NCI-H526 treated with DMSO at 0.1 percent for 48 hours (cell line): Measurements from ENCODE around the gene MPRIP.

Experiments
- DNase-seq: peaks from one replicate; lab custom pipeline; 2025; lab: John Stamatoyannopoulos, UW

MPRIP gene

GRCh38 chr17:17070931-17071330 is 28.7 kb downstream of the MPRIP start:
- no peak for DNase-seq

GRCh38 chr17:17071531-17072360 is 29.5 kb downstream of the MPRIP start:
- no peak for DNase-seq

- no peak for DNase-seq
These were observed 30.3 kb downstream of the MPRIP start for GRCh38 chr17:17072546-17072945.

- no peak for DNase-seq
These were observed 30.8 kb downstream of the MPRIP start for GRCh38 chr17:17073030-17073564.

- DNase-seq, result no peak
These were observed 31.5 kb downstream of the MPRIP start for GRCh38 chr17:17073581-17074403.

GRCh38 chr17:17075125-17075781 is 33.0 kb downstream of the MPRIP start:
- no peak for DNase-seq

- no peak for DNase-seq
These were observed 33.8 kb downstream of the MPRIP start for GRCh38 chr17:17076066-17076465.

- DNase-seq, result no peak
These were observed 34.8 kb downstream of the MPRIP start for GRCh38 chr17:17077101-17077500.

GRCh38 chr17:17077861-17078732 is 35.8 kb downstream of the MPRIP start:
- DNase-seq, result no peak

GRCh38 chr17:17078832-17079231 is 36.6 kb downstream of the MPRIP start:
- no peak for DNase-seq

- no peak for DNase-seq
These were observed 37.1 kb downstream of the MPRIP start for GRCh38 chr17:17079336-17079735.

- no peak for DNase-seq
These were observed 37.5 kb downstream of the MPRIP start for GRCh38 chr17:17079761-17080160.

GRCh38 chr17:17080181-17080631 is 37.9 kb downstream of the MPRIP start:
- DNase-seq, result no peak

GRCh38 chr17:17080781-17081180 is 38.5 kb downstream of the MPRIP start:
- no peak for DNase-seq

GRCh38 chr17:17081304-17081940 is 39.2 kb downstream of the MPRIP start:
- no peak for DNase-seq

- DNase-seq, result no peak
These were observed 40.6 kb downstream of the MPRIP start for GRCh38 chr17:17082878-17083277.

- no peak for DNase-seq
These were observed 42.1 kb downstream of the MPRIP start for GRCh38 chr17:17084317-17084835.

GRCh38 chr17:17084941-17085340 is 42.7 kb downstream of the MPRIP start:
- DNase-seq, result no peak

GRCh38 chr17:17086585-17086984 is 44.3 kb downstream of the MPRIP start:
- no peak for DNase-seq

- no peak for DNase-seq
These were observed 45.3 kb downstream of the MPRIP start for GRCh38 chr17:17087424-17088015.
